ENCODE measurements around the gene DBN1. TPM values are rescaled to one million over a fixed set of nuclear protein-coding genes. Genes with fewer than 3 reads are reported as not detected.

Gene DBN1
- total RNA-seq, 1 experiment from 2014 or later, result 286 TPM

DNA sequence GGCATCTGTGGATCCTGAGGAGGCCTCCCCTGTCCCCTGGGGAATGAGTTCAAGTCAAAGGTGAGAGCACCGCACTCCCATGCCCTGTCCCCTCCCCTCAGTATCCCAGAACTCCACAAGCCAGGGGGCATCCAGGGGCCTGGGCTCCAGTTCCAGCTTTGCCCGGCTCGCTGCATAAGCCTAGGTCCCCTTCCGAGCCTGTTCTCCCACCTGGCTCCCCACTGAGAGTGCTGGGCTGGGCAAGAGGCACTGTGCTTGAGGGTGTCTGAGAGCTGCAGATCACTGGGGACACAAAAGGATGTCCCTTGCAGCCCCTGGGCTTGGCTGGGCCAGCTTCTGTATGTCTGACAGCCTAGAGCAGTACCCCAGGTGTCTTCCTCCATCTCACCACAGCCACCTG, 31.6 kb upstream of the DBN1 start:
- Histone ChIP-seq H3K36me3 (ENCODE audit: insufficient read depth, low read length, poor library complexity, severe bottlenecking) (no peaks in the 10 kb centered on the region), H3K4me1 (ENCODE audit: insufficient read depth, low read length, poor library complexity, severe bottlenecking) (no peaks in the 10 kb centered on the region), H3K27me3 (replicated peaks; ENCODE audit: insufficient read depth, low read depth, low read length, poor library complexity) (no peaks in the 10 kb centered on the region), H3K9me3 (ENCODE audit: low read depth, low read length, poor library complexity, severe bottlenecking) (no peaks in the 10 kb centered on the region), H3K4me3 (ENCODE audit: low read depth, low read length, poor library complexity, severe bottlenecking) (no peak overlapping the region), H3K27ac (ENCODE audit: low read depth, low read length, poor library complexity, severe bottlenecking) (no peak overlapping the region)
- intact Hi-C loops (cut with micrococcal nuclease; ENCODE audit: unreplicated experiment), result no loop called here
- BruUV-seq (replicated peaks), result no TSS peak
- ChIA-PET POLR2A (ENCODE audit: low non-redundant PET) (no interaction called here), CTCF (no interaction called here)
- no peak for DNase-seq (ENCODE audit: low spot score)
- TF ChIP-seq EZH2 (IDR thresholded peaks at IDR 0.05; ENCODE audit: borderline replicate concordance, low read depth, low read length, poor library complexity, severe bottlenecking), result no peak
- TF ChIP-seq CTCF (conservative IDR thresholded peaks at IDR 0.05; ENCODE audit: low read depth, low read length), result no peak

DNA sequence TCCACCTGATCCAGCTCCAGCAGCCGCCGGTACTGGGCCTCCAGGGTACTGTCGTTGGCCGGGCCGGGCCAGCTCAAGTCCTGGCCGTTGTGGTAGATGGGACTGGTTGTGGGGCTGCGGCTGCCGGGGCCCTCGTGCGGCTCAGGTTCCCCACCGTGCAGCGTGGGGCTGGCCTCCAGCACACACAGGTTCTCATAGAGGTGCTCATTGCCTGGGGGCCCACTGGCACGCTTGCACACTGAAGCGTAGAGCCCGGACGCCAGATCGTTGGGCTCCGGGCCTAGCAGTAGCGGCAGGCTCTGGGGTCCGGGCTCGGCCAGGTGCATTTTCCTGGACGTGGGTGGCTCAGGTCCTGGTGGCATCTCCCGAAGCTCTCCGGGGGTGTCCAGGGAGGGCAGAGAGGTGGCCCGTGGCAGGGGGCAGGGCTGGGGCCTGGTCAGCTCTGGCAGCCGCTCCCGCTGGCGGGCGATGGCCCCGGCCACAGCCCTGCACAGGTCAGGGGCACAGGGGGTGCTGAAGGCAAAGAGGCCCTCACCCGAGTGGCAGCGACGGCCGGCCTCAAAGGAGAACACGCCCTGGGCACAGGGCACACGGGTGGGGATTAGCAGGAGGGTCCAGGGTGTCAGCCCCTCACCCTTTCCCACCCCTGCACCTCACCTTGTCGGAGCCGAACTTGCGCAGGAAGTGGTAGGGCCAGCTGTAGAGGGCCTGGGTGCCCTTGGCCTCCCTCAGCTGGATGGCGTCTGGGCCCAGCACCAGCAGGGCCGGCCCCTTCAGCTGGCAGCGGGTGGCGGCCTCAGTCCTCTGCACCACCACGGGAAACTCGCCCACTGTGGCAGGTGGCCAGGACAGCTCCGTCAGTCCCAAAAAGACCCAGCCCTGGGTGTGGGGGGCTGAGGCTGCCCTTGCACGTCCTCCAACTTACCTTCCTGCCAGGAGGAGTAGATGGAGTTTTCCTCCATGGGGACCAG, 30.9 kb upstream of the DBN1 start:
- H3K4me3 ChIP-seq (ENCODE audit: low read depth, low read length, poor library complexity, severe bottlenecking), result no peak overlapping the region
- intact Hi-C loops (cut with micrococcal nuclease; ENCODE audit: unreplicated experiment), result no loop called here
- no peak overlapping the region for H3K27ac ChIP-seq (ENCODE audit: low read depth, low read length, poor library complexity, severe bottlenecking)
- H3K9me3 ChIP-seq (ENCODE audit: low read depth, low read length, poor library complexity, severe bottlenecking), result no peaks in the 10 kb centered on the region
- ChIA-PET CTCF (no interaction called here), POLR2A (ENCODE audit: low non-redundant PET) (no interaction called here)
- DNase-seq (ENCODE audit: low spot score), result no peak
- TF ChIP-seq EZH2 (IDR thresholded peaks at IDR 0.05; ENCODE audit: borderline replicate concordance, low read depth, low read length, poor library complexity, severe bottlenecking), result no peak
- TF ChIP-seq CTCF (conservative IDR thresholded peaks at IDR 0.05; ENCODE audit: low read depth, low read length), result no peak
- no peaks in the 10 kb centered on the region for H3K4me1 ChIP-seq (ENCODE audit: insufficient read depth, low read length, poor library complexity, severe bottlenecking)
- H3K27me3 ChIP-seq (replicated peaks; ENCODE audit: insufficient read depth, low read depth, low read length, poor library complexity), result no peaks in the 10 kb centered on the region
- BruUV-seq (replicated peaks), result no TSS peak
- no peaks in the 10 kb centered on the region for H3K36me3 ChIP-seq (ENCODE audit: insufficient read depth, low read length, poor library complexity, severe bottlenecking)

DNA sequence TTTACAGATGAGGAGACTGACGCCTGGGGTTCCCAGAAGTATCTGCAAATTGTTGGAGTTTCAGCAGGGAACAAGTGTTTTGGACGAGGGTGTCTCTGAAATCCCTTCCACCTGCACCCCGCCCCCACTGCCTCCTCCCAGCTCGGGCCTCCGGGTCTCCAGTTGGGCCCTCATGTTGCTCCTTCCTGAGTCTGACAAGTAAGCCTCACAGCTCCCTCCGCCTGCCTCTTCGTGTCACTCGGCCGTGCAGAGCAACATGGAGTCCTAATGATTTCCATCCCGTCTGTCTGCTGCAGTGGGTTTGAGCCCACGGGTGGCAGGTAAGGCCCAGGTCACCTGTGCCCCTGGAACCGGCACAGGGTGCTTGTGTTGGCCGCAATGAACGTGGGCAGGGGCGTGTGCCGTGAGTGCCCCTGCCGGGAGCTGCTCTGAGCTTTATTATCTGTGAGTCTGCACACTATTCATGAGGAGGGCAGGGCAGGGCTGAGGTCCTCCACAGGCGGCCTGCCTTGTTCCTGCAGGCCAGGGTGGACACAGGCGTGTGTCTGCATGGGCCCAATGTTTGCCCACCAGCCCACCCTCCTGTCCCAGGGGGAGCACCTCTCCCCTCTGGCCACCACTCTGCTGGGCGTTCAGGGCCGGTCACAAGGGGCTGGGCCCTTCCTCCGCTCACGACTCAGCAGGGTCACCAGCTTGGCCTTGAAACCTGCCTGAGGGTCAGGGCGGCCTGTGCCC, 30.1 kb upstream of the DBN1 start:
- no peak for TF ChIP-seq CTCF (conservative IDR thresholded peaks at IDR 0.05; ENCODE audit: low read depth, low read length)
- TF ChIP-seq EZH2 (IDR thresholded peaks at IDR 0.05; ENCODE audit: borderline replicate concordance, low read depth, low read length, poor library complexity, severe bottlenecking), result no peak
- no peaks in the 10 kb centered on the region for H3K9me3 ChIP-seq (ENCODE audit: low read depth, low read length, poor library complexity, severe bottlenecking)
- CTCF ChIA-PET, result no interaction called here
- no peaks in the 10 kb centered on the region for H3K27me3 ChIP-seq (replicated peaks; ENCODE audit: insufficient read depth, low read depth, low read length, poor library complexity)
- H3K4me1 ChIP-seq (ENCODE audit: insufficient read depth, low read length, poor library complexity, severe bottlenecking), result peaks cover under 1% of the 10 kb centered on the region
- DNase-seq (ENCODE audit: low spot score), result no peak
- no peak overlapping the region for H3K4me3 ChIP-seq (ENCODE audit: low read depth, low read length, poor library complexity, severe bottlenecking)
- intact Hi-C loops (cut with micrococcal nuclease; ENCODE audit: unreplicated experiment), result no loop called here
- no TSS peak for BruUV-seq (replicated peaks)
- POLR2A ChIA-PET (ENCODE audit: low non-redundant PET), result no interaction called here
- H3K27ac ChIP-seq (ENCODE audit: low read depth, low read length, poor library complexity, severe bottlenecking), result no peak overlapping the region
- no peaks in the 10 kb centered on the region for H3K36me3 ChIP-seq (ENCODE audit: insufficient read depth, low read length, poor library complexity, severe bottlenecking)

All from A673 (cell line).